ENCODE results near the gene NLGN4Y.

Gene NLGN4Y

GRCh38 chrY:14524272-14525231, at the start of gene NLGN4Y:
NLGN4Y (plus strand) TSS chrY:14524529; CDS start chrY:14622120, 97,591 bp downstream.
- TF ChIP-seq CTCF (IDR thresholded peaks at IDR 0.05; ENCODE audit: borderline replicate concordance, control extremely low read depth, extremely low read depth, insufficient read depth, missing control alignments) = no peak
- DNase-seq (ENCODE audit: low spot score) = peak; percentile 19
- in situ Hi-C loops (cut with MboI; ENCODE audit: low sequenced_read_pairs, unreplicated experiment) = no loop called here

GRCh38 chrY:14485935-14486334, 38.4 kb upstream of the NLGN4Y start:
- no peak for DNase-seq (ENCODE audit: low spot score)
- in situ Hi-C loops (cut with MboI; ENCODE audit: low sequenced_read_pairs, unreplicated experiment) = no loop called here
- TF ChIP-seq CTCF (IDR thresholded peaks at IDR 0.05; ENCODE audit: borderline replicate concordance, control extremely low read depth, extremely low read depth, insufficient read depth, missing control alignments) = no peak

DNA sequence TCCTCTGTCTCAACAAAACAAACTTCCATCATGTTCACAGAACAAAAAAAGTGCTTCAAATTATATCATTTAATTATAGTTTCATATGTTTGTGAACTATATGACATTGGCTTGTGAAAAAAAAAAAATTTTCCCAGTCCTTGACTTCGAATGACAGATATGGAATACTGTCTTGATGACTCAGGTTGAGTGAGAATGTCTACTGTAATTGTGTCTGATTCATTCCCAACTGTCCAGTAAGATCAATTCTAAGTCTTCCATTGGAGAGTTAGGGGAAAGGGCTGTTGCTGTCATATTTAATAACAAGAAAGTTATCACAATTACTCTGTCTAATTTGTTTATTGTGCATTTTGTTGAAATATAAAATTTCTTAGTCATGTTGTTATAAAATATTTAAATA, 34.1 kb upstream of the NLGN4Y start:
- DNase-seq (ENCODE audit: low spot score) = no peak
- TF ChIP-seq CTCF (IDR thresholded peaks at IDR 0.05; ENCODE audit: borderline replicate concordance, control extremely low read depth, extremely low read depth, insufficient read depth, missing control alignments) = no peak
- in situ Hi-C loops (cut with MboI; ENCODE audit: low sequenced_read_pairs, unreplicated experiment) = no loop called here

DNA sequence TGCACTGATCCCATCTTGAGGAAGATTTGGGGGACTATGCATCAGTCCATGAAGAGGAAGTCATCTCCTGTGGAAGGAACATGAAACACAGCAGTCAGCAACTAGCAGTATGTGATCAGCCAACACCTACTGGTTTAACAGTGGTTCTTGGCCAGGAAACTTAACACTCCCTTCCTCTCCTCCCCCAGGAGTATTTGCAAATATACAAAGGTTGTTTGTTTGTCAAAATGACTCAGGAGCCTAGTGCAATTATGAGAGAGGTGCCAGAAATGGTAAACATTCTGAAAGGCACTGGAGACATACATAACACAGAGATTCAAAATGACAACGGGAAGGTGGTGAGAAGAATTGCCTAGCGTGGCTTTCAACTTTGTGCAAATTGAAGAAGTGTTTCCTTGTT, 26.3 kb upstream of the NLGN4Y start:
- DNase-seq (ENCODE audit: low spot score) = no peak
- in situ Hi-C loops (cut with MboI; ENCODE audit: low sequenced_read_pairs, unreplicated experiment) = no loop called here
- TF ChIP-seq CTCF (IDR thresholded peaks at IDR 0.05; ENCODE audit: borderline replicate concordance, control extremely low read depth, extremely low read depth, insufficient read depth, missing control alignments) = no peak

DNA sequence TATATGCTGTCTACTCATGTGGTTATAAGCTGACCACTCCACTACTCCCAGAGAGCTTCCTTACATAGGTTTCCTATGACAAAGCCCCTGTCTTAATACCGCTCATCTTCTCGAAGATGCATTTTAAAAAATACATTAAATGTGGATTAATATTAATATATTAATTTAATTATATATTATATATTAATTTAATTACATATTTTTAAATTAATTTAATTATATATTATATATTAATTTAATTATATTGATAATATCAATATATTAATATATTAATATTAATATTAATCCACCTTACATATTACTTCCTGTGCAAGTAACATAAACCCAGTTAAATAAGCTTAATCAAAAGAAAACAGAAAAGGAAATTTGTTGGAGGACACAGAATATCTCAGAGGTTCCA, 19.7 kb upstream of the NLGN4Y start:
- DNase-seq (ENCODE audit: low spot score) = no peak
- in situ Hi-C loops (cut with MboI; ENCODE audit: low sequenced_read_pairs, unreplicated experiment) = no loop called here
- TF ChIP-seq CTCF (IDR thresholded peaks at IDR 0.05; ENCODE audit: borderline replicate concordance, control extremely low read depth, extremely low read depth, insufficient read depth, missing control alignments) = no peak

DNA sequence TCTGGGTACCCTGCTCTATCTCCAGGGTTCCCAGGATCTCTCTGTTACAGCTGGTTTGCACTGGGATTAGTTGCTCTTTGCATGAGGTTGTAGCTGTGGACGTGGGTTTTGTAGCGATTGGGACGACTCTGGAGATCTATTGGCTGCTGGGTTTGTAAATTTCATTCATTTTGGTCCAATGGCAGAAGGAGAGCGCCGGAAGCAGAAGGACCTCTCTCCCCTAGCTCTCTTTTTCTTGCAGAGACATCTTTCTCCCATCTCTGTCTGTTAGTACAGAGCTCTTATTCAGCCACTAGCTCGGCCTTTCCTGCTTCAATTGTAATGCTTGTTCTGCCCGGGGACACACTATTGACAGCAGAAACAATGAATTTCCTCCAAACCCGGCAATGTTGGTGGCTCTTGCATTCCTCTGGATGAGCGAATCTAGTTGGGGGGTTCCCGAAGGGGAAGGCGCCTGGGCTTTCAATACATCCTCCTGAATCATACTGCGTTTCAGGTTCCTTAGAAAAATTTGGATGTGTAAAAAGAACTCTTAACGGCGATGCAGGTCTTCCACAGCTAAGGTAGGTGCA, 1.9 kb upstream of the NLGN4Y start:
- DNase-seq (ENCODE audit: low spot score) = no peak
- in situ Hi-C loops (cut with MboI; ENCODE audit: low sequenced_read_pairs, unreplicated experiment) = no loop called here
- no peak for TF ChIP-seq CTCF (IDR thresholded peaks at IDR 0.05; ENCODE audit: borderline replicate concordance, control extremely low read depth, extremely low read depth, insufficient read depth, missing control alignments)
